ENCODE measurements around the gene NUTM2A. TPM values are rescaled to one million over a fixed set of nuclear protein-coding genes. Genes with fewer than 3 reads are reported as not detected.
A peak's percentile ranks its signal among the peaks of the same experiment; 100 is the strongest.
"Not testable (repeated sequence)": the region's sequence is repeated elsewhere in the genome, so short reads cannot be mapped to it uniquely, and the experiment has no call there.

NUTM2A gene
- total RNA-seq, 6 experiments from 2014 or later: 0.21 to 1.5 (median 0.56) TPM; not detected in 1

DNA sequence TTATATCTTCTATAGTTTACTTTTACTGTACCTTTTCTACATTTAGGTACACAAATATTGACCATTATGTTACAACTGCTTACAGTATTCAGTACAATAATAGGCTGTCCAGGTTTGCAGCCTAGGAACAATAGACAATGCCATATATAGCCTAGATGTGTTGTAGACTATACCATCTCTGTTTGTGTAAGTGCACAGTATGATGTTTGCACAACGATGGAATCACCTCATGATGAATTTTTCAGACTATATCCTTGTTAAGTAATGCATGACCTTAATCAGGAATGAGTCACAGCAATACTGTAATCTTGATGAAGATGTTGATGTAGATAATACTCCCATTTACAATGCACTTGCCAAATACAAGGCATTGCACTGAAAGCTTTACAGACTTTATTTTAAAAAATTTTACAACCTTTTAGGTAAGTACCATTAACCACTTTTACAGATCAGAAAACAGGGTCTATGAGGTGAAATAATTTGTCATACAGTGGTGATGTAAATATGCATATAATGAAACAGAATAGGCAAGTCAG, 23.6 kb downstream of the NUTM2A start:
- H3K4me1 ChIP-seq; H3K9me3 ChIP-seq; DNase-seq; H3K4me3 ChIP-seq; H3K27ac ChIP-seq; H3K36me3 ChIP-seq; H3K27me3 ChIP-seq; intact Hi-C loops (cut with DNase I): not testable (repeated sequence)
- ATAC-seq: peak in 1 of 4 donors; percentile 32
- no CpG with 5 or more reads among the region's 1 CpG for WGBS (ENCODE audit: insufficient coverage, low coverage, low lambda C conversion rate, missing lambda C conversion rate)

DNA sequence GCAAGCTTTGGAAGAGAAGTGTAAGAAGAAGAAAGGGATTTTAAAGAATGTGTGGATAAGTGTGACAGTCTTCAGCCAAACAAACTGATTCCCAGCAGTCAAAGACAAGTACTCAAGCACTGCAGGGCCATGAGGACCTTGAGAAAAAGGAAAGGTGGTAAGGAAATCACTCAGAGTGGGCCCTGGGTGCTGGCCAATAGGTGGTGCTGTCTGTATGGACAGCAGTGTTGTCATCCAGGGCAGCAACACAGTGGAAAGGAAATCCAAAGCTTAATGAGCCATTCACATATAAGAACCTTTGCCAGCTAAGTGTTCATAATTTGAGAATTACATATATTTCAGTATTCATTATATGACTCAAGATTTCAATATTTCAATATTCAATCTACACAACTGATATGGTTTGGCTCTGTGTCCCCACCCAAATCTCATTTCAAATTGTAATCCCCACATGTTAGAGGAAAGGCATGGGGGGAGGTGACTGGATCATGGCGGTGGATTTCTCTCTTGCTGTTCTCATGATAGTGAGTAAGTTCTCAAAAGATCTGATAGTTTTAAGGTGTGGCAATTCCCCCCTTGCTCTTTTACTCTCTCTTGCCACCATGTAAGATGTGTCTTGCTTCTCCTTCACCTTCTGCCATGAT, 55.6 kb downstream of the NUTM2A start:
- H3K27ac ChIP-seq; H3K4me1 ChIP-seq; H3K36me3 ChIP-seq; H3K9me3 ChIP-seq; H3K27me3 ChIP-seq; H3K4me3 ChIP-seq; intact Hi-C loops (cut with DNase I); DNase-seq: not testable (repeated sequence)
- no CpG with 5 or more reads among the region's 1 CpG for WGBS (ENCODE audit: insufficient coverage, low coverage, low lambda C conversion rate, missing lambda C conversion rate)
- ATAC-seq: peak; percentile 53 to 63 (median 58)

Other genes starting within 250 kb of the NUTM2A start
- gene FAM25A, start 205.2 kb upstream of the NUTM2A start, total RNA-seq: not detected
- gene GLUD1, start 130.6 kb upstream of the NUTM2A start, total RNA-seq: 100 to 1,000 TPM; 272 to 652 (median 433) TPM
- 10 to 100 TPM; 22.5 to 33.2 (median 27.2) TPM for gene SHLD2, start 130.2 kb upstream of the NUTM2A start, total RNA-seq
- gene NUTM2D, start 132.3 kb downstream of the NUTM2A start, total RNA-seq: 1 to 10 TPM; 1.4 to 3.6 (median 1.9) TPM

Measured in right lobe of liver (tissue), 6 donors.